Activated T-cell treated with anti-CD3 and anti-CD28 coated beads for 48 hours (primary cell): ENCODE data around the gene TRAF1.

ENCODE experiments used
- DNase-seq: peaks from one replicate; pipeline ENCODE4 v3.0.0-alpha.2; 2020; ENCODE audit warnings: low read depth

Gene TRAF1

DNA sequence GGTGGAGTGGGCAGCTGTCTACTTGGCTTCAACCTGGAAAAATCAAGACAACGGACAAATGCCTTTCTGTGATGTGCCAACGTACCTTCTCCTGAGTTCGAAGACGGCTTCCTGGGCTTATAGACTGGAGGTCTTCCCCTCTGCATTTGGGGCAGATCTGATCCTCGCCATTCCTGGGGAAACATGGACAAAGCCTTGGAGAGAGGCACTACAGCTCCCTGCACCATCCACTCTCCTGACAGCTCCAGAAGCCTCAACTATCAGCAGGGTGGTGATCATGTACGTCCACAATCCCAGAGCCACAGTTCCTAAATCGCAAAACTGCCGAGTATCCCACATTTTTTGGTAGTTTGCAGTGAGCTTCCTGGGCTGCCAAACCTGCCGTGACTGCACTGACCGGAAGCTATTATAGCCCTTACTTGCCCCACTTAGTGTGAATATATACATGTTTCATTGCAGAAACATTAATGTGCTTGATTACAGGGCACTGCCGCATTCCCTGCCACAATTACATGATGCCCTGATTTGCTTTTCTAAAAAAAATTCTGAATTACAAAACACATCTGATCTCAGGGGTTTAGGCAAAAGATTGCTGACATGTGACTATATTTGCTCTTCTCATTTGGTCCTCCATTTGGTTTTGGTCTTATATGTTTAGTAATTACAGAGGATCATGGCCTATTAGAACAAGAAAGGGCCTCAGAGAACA, 2.8 kb downstream of the TRAF1 start:
- DNase-seq = no peak

DNA sequence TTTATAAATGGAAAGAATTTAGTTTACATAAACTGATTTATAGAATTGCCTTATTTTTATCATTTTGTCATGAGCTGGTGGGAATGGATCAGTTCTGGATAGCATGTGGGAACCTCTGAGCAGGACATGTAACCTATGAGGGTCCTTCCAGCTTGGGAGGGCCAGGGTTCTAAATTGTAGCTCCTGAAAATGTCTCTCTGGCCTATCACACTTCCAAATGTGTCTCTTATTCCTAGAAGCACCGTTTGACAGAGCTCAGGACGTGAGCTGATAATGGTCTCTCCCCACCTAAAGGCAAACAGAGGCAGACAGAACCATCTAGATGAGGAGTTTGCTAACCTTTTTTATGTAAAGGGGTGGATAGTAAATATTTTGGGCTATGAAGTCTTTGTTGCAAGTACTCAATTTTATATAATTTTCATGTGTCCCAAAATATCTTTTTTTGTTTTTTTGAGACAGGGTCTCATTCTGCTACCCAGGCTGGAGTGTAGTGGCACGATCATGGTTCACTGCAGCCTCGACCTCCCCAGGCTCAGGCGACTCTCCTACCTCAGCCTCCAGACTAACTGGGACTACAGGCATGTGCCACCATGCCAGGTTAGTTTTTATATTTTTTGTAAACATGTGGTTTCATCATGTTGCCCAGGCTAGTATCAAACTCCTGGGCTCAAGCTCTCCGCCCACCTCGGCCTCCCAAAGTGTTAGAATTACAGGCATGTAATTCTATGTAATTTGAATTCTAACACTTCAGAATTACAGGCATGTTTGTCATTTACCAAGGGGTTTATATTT, 4.0 kb downstream of the TRAF1 start:
- no peak for DNase-seq

DNA sequence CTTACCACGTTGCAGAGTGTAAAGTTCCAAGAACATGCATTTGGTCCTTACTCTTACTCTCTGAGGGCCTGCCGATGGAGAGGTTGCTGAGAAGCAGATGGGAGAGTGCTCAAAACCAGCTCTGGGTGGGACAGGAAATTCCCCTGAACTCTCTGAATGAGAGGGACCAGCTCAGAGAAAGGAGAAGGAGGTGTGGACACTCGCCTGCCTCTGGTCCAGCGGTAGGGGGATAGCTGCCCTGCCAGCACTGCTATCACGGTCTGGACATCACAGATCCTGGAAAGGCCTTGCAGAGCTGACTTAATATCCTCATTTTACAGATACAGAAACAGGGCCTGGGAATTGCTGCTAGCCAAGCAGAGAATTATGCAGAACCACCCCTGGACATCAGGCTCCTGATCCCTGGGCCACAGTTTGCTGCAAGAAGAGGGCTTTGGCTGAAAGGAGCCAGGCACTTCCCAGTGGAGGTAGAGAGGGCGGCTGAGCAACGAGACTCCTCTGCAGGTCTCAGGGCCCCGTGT, 4.9 kb downstream of the TRAF1 start:
- no peak for DNase-seq

DNA sequence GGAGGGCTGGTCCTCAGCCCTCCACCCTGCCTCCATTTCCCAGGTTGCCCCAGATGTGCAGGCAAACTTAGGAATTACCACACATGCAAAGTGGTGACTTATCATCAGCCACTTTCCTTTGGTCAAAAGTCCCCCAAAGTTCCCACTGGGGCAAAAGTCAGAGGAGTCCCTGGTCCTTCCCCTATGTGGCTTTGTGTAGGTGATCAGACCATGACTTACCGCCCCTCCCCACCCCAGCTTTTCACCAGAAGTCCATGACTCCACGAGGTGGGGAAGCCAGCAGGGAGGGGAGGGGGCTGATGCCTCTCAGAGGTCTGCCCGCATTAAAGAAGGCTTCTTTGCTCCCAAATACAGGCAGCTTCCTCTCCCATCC, 5.8 kb downstream of the TRAF1 start:
- no peak for DNase-seq

DNA sequence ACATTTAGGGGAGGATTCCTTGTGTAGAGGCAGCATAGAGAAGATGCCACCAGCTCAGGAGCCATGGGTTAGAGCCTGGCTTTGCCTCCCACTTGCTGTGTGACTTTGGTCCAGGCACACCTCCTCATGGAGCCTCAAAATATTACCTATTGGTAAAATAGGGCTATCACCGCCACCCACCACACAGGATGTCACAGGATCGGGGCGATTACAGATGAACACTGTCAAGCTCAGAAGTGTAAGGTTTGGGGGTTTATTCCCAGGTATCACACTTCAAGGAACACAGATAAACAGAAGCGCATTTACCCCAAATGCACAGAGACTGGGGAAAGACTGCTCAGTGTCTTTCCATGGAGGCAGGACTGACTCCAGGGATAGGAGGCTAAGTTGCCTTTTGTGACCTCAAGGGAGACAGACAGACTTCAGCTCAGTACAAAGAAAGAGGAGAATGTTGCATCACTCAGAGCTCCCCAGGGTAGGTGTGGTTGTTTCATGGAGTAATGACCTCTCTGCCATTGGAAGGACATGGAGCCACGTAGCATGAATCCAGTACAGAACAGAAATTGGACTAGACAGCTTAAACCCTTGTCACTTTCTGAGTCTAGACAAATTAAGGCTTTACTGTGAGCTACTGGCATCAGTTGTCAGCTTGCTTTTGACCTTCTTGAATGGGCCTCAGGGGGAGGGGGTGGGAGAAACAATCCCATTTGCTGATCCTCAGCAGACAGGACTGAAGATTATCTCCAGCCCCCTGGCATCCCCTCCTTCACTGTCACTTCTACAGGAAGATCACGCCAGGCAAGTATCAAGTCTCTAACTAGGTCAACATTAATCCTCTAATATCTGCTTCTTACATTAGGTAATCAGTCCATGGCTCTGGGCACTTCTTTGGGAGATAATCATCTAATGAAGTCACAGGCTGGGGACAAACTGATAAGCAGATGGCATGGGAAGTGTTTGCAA, 6.5 kb downstream of the TRAF1 start:
- DNase-seq = no peak

DNA sequence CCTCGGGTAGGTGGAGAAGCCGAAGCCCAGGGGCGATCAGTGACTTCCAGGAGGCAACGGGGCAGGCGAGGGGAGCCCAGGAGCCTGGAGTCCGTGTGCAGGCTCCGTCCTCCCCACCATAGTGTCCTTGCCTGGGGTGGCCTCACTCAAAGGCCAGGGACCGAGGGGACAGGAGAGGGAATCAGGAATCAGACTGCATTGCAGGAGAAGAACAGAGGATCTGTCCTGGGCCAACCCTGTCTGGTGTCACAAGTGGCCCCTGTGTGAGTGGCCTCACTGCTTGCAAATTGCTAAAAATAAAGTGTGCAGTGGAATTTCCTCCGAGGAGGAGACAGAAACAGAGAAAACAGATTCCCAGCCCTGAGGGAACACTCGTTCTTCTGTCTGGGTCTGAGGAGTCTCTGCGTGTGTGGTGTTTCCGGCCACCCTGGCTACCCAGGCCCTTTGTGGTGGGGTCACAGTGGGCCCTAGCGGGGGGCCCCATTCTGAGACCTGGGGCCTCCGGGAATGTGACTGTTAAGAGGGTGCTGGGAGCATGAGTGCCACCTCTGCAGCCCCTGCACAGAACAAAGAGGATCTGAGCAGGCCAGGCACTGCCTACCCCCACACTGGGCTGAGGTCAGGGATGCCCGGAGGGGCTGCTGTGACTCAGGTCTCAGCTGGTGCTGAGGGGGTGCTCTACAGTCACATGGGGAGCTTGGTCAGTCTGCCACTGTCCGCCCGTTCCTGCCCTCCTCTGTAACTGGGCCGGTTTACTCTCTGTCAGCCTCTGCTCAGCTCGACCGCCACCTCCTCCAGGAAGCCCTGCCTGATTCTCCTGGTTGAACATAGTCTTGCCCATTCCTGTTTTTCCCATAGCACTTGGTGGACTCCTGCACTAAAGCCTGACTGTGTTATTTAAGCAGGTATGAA, 7.4 kb downstream of the TRAF1 start:
- DNase-seq = no peak

DNA sequence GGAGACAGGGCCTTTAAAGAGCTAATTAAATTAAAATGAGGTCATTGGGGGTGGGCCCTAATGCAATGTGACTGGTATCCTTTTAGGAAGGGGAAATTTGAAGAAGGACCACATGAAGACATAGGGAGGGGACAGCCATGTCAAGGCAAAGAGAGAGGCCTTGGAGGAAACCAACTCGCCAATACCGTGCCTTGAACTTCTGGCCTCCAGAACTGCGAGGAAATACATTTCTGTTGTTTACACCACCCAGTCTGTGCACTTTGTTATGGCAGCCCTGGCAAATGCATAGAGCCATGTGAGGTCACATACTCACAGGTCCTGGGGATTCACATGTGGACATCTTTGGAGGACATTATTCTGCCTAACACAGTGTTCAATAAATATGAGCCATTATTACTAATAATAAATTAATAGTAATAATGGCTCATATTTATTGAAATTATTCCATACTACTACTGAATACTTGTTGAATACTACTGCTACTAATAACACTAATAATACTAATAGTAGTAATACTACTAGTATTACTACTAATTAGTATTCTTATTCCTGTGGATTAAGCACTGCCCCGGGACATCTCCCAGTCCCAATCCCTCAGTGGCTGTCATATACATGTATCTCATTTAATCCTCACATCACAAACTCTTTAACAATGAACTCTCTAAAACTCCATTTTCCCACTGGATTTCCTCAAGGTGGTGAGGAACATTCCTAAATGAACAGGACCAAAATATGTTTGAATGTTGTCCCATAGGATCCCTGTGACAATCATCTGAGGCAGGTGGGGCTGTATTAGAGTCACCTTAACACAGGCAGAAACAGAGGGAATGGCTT, 8.4 kb downstream of the TRAF1 start:
- no peak for DNase-seq

DNA sequence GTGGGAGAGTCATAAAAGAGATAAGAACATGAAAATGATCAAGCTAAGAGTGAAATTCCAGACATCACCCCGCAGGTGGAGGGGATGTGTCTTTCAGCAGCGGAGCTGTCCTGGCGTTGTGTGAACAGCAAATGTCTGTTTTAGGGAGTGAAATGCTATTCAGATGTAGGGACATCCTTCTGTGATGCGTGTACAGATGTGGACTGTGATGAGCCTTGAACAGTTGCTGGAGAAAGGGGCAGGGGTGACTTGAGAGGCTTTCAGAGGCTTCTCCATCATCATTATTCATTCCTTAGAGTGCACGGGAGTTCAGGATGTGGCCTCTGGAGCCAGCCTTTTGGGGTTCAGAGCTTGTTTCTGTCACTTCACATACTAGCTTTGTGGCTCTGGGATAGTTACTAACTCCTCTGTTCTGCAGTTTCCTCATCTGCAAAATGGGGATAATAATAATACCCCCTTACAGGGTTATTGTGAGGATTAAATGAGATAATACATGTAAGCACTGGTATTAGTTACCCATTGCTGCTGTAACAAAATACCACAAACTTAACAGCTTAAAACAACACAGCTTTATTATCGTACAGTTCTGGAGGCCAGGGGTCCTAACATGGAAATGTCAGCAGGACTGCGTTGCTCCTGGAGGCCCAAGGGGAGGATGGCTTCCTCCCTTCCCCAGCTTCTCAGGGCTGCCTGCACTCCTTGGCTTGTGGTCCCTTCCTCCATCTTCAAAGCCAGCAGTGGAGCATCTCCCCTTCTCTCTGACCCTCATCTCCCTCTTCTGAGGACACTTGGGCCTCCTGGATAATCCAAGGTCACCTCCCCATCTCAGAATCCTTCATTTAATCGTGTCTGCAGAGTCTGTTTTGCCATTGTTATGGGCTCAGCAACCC, 9.4 kb downstream of the TRAF1 start:
- DNase-seq = no peak

DNA sequence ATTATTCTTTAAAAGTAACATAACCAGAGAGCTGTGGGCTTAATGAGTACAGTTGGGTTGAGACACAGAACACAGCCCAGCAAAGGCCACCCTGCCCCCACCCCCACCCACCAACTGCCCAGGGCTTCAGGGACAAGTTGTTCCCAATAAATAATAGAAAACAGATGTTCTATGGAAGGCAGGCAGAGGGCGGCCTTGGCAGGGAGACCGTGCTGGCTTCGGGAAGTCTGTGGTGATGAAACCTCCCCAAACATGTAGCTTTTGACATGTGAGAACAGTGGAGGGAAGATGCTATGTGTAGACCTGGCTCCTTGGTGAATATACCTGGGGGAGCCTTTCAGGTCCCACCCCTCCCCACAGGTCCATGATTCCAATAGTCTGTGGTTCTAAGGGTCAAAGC, 10.0 kb downstream of the TRAF1 start:
- no peak for DNase-seq

DNA sequence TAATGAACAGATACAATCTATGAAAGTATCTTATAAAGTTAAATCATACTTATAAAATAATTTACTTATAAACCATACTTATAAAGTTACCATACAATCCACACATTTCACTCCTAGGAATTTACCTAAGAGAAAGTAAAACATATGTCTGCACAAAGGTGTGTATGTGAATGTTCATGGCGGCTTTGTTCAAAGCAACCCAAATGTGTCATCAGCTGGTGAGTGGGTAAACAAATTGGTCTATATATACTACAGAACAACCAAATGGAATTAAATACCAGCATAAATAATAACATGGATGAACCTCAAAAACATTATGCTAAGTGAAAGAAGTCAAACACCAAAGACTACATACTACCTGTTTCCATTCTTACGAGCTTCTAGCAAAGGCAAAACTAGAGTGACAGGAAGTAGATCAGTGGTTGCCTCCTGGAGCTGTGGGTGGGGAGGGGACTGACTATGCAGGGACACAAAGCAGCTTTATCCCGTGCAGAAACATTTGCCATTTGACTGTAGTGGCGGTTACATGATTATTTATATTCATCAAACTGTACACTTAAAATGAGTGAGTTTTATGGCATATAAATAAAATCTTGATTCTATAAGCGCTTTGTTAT, 10.6 kb downstream of the TRAF1 start:
- no peak for DNase-seq

DNA sequence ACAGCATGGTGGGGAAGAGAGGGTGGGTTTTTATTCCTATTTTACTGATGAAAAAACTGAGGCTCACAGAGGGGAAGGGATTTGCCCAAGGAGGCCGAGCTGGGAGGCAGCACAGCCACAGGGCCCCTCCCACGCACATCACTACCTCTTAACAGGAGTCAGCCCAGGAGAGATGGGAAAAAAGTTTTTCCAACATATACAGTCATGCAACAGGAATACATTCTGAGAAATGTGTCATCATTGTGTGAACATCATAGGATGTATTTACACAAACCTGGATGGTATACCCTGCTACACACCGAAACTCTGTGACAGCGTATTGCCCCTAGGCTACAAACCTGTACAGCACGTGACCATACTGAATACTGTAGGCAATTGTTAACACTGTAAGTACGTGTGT, 11.6 kb downstream of the TRAF1 start:
- DNase-seq = no peak

DNA sequence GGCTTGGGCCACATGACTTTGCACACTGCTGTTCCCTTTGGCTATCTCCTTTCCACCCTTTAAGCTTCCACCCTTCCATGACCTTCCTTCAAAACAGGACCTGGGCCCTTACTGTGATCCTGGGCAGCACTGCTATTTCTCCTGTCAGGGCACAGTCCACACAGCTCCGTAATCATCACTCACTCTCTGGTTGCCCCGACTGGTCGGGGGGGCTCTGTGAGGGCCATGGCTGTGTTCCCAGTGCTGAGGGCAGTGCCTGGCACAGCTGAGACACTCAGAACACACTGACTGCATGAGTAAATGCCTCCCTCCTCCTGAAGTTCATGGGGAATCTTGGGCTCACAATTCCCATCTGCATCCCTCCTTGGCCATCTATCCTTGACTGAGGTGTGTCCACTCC, 12.2 kb downstream of the TRAF1 start:
- DNase-seq = no peak

DNA sequence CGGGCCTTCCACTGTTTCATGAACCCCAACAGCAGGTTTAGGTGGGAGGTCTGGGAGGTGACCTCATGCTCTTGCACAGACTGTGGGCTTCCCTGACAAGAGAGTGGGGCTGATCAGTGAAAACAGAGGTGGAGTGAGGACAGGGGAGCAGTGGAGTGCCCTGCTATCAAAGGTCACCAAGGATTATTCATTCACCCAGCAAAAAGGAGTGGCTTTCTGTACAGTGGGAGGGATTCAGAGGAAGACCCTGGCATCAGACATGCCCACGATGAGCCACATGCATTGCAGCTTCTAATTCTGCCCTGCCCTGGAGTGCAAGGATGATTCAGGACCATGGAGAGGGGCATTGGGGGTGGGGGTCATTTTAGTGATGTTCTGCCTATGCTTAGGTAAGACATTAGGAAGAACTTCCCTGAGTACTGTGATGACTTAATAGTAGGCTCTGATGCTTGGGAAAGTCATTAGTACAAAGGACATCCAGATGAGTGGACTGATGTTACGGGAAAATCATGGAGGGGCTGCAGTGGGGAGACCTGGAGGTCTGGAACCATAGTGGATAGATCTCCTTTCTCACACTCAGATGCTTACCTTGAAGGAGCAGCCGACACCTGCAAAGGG, 12.8 kb downstream of the TRAF1 start:
- DNase-seq = no peak

DNA sequence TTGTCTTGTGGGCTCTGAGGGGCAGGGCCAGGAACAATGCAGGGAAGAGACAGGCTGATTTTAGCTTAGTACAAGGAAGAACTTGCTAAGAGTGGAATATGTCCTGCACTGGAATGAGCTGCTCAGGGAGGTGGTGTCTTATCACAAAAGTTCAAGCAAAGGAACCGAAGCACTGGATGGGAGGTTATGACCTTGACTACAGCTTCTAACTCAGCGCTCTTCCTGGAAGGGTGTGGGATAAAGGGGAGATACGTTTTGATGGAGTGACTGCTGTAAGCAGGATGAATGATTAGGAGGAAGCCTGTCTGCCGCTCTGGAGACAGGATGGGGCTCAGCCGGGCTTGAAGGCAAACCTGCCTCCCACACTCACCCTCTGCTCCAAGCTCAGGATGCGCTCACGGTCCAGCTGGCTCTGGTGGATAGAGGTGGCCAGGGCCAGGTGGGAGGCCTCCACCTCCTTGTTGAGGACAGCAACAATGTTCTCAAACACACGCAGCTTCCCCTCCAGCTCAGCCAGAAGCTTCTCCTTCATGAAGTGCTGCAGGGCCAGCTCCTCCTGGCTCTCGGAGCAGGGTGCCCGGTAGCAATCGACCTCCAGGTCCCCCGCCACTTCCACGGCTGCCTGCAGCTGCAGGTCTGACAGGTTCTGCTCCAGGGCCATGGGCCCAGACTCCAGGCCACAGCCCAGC, 13.5 kb downstream of the TRAF1 start:
- no peak for DNase-seq

DNA sequence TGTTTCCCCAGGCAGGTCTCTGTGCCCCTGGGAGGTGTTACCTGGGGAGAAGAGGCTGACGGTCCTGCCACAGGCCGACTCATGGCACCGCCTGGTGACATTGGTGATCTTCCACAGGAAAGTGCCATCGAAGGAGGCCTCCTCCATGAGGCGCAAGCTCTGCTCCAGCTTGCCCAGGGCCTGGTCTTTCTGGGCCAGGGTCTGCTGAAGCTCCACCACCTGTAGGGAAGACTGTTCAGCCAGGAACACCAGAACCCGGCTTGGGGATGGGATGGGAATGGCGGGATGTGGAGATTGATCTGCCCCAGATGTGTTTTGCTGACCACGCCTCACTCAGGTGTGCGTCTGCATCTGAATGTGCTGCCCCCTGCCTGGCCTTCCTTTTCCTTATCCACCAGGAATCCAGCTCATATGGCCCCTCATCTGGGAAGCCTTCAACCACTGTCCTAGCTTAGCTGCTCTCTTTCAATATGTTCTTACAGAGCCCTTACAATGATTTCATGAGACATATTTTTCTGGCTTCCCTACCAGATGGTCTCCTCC, 15.2 kb downstream of the TRAF1 start:
- DNase-seq = no peak

DNA sequence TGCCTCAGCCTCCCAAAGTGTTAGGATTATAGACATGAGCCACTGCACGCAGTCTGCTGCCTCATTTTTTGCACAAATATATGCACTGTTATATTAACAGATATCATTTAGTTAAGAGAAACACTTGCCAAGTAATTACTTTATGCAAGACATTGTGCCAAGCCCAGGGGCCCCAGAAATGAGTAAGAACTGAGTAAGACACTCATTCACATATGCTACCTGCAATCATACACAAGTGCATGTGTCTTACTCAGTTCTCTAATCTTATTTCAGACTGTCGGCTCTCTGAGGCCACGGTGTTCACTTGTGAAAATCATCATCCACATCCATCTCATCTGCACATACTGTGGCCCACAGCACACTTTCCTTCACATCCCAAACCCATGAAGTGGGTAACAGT, 16.0 kb downstream of the TRAF1 start:
- no peak for DNase-seq

DNA sequence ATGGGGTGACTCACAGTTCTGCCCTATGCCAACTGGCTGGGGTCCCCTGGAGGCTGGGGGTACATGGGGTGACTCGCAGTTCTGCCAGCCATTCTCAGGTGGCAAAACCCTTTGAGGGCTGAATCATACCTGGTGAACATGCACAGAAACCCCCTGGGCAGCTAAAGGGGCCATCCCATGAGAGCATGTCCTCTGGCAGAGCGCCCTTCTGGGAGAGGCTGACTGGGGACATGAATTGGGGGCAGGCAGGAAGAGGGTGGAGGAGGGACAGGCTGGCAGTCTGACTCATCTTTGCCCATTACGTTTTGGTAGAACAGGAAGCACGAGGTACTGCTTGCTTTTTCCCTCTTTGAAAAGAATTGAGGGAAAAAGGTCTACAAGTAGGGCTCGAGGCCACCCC, 16.7 kb downstream of the TRAF1 start:
- no peak for DNase-seq
